Central memory CD8-positive, alpha-beta T cell (primary cell): ENCODE measurements around the gene TBX15.

Experiments
- ATAC-seq: fragments of 150-1000 bp; cut with Tn5 transposase; replicated peaks from 2 replicates; pipeline ENCODE4 v1.10.0; 2022; ENCODE audit warnings: mild to moderate bottlenecking, moderate FRiP score, moderate number of reproducible peaks; ENCODE audit not compliant: poor library complexity, severe bottlenecking; ENCODE audit errors: extremely low read depth
- DNase-seq, 2 donors: peaks; one replicate each; pipeline ENCODE4 v3.0.0; 2021; ENCODE audit warnings: low spot score in 2 of 2
- H3K27ac Mint-ChIP-seq: one replicate; pipeline ENCODE4 v1.8.0; 2022; ENCODE audit warnings: low read depth, mild to moderate bottlenecking, moderate library complexity, mixed read lengths
- H3K27me3 Mint-ChIP-seq: one replicate; pipeline ENCODE4 v1.8.0; 2022; ENCODE audit warnings: mixed read lengths
- H3K36me3 Mint-ChIP-seq: one replicate; pipeline ENCODE4 v1.8.0; 2022; ENCODE audit warnings: mild to moderate bottlenecking, moderate library complexity, mixed read lengths; ENCODE audit not compliant: insufficient read depth
- H3K4me1 Mint-ChIP-seq: one replicate; pipeline ENCODE4 v1.8.0; 2022; ENCODE audit warnings: mixed read lengths
- H3K4me3 Mint-ChIP-seq: one replicate; pipeline ENCODE4 v1.8.0; 2022; ENCODE audit warnings: mild to moderate bottlenecking, moderate library complexity, mixed read lengths
- H3K9me3 Mint-ChIP-seq: one replicate; pipeline ENCODE4 v1.8.0; 2022; ENCODE audit warnings: mixed read lengths

TBX15 gene

DNA sequence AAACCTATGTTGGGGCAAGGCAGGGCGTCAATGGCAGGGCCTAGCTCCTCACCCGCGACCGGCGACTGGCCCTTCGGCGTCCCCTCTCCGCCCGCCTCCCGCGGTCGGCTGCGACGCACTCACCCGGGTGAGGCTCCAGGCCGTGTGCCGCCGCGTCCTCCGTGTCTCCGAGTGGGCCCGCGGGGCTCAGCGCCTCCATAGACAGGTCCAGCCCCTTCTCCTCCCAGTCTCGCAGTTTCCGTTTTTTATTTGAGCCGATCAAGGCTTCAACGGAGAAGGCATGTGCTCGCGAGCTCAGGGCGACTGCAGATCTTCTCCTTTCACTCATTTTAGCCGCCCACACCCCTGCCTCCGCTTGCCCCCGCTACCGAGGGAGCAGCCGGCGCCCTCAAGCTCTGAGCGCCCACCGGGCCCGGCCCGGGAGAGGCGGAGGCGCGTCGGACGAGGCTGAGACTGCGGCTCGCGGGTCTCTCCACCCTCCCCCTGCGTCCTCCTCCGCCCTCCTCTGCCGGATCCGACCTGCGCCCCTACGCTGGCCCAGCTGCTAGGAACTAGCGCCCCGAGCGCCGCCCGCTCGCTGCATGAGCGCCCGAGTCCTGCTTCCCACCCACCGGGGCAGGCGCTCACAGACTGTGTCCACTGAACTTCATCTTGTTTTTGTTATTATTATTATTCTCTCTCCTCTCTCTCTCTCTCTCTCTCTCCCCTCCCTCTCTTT lies 516 bp downstream of the TBX15 start:
- Mint-ChIP-seq H3K27ac (no peak overlapping the region), H3K4me3 (peak overlapping the region; percentile 51), H3K4me1 (no peaks in the 10 kb centered on the region), H3K36me3 (peaks cover 9% of the 10 kb centered on the region), H3K27me3 (peaks cover 100% of the 10 kb centered on the region), H3K9me3 (no peaks in the 10 kb centered on the region)
- no peak for DNase-seq
- ATAC-seq = no peak

DNA sequence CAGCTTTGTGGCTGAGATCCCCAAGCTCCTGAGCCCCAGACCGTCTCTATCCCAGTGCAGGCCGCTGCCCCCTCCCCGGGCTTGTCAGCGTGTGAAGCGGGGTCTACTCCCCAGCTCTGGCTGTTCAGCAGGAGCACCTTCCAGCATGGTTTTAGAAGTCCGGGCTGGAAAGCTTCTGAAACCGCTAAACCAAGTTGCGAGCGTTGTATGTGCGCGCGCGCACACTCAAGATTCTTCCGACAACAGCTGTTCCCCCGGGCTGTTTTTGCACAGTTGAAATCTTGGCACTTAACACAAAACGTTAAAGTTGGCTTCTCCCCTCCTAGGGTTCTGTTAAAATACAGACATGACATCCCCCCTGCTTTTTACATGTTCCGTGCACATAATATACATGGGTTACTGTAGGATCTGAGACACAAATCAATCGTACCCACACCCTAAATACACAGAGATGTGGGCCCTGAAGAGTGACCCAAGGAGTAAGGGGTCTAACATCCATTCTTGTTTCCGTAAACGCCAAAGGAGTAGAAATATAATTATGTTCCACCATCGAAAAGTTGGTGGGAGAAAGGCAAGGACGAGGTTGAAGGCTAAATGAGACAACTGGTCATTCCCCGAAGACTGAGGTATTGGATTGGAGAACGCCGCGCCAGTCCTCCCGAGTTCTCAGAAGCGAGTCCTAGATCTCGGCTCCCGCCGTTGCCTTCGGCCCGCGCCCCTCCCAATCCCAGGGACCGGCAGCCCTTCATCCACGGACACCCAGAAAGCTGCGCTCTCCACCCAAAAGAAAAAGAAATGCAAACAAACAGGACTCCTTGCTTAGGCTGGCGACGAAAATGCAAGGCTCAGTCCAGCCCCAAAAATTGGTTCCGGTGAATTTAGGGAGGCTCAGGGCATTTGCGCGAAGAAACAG lies 1.3 kb downstream of the TBX15 start:
- Mint-ChIP-seq H3K27me3 (peaks cover 98% of the 10 kb centered on the region), H3K4me3 (peak overlapping the region; percentile 51), H3K4me1 (no peaks in the 10 kb centered on the region), H3K9me3 (no peaks in the 10 kb centered on the region), H3K27ac (no peak overlapping the region), H3K36me3 (peaks cover 6% of the 10 kb centered on the region)
- no peak for ATAC-seq
- no peak for DNase-seq

DNA sequence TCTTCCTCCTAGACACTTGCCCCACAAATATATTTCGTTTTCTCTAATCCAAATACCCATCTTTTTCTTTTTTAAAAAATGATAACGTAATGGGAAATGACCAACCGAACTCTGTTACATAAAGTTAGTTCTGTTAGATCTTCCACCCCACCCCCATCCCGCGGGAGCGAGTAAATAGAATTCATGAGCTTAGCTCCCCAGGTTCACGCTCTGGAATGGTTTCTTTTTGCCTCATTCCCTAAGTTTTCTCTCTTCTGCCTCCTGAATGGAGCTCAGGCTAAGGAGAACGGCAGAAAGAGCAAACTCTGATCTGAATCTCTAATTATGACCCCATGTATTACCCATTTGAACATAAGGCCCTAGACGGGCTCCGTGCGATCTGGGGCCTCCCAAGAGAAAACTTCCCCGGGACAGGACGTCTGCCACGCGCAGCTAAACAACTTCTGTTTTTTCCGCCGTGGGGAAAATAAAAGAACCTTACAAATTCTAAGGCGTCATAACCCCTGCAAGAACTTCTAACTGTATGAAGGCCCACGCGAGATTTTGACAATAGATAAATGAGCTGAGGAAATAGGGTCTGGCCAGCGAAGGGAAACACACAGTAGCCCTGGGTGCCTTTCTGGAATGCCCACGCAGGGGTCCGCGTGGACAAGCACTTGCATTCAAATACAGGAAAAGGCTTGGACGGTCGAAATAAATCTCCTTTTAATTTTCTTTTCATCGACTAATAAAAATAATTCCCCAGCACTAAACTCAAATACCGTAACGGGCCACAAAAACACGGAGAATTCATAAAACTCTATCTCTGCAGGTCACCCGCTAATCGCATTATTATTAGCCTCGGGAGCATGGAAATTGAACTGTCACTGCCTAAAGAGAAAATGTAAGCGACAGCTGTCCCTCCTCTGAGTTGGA lies 2.2 kb downstream of the TBX15 start:
- Mint-ChIP-seq H3K27ac (no peak overlapping the region), H3K9me3 (no peaks in the 10 kb centered on the region), H3K4me1 (no peaks in the 10 kb centered on the region), H3K36me3 (peaks cover 6% of the 10 kb centered on the region), H3K4me3 (no peak overlapping the region), H3K27me3 (peaks cover 98% of the 10 kb centered on the region)
- ATAC-seq (no peak), DNase-seq (no peak)

DNA sequence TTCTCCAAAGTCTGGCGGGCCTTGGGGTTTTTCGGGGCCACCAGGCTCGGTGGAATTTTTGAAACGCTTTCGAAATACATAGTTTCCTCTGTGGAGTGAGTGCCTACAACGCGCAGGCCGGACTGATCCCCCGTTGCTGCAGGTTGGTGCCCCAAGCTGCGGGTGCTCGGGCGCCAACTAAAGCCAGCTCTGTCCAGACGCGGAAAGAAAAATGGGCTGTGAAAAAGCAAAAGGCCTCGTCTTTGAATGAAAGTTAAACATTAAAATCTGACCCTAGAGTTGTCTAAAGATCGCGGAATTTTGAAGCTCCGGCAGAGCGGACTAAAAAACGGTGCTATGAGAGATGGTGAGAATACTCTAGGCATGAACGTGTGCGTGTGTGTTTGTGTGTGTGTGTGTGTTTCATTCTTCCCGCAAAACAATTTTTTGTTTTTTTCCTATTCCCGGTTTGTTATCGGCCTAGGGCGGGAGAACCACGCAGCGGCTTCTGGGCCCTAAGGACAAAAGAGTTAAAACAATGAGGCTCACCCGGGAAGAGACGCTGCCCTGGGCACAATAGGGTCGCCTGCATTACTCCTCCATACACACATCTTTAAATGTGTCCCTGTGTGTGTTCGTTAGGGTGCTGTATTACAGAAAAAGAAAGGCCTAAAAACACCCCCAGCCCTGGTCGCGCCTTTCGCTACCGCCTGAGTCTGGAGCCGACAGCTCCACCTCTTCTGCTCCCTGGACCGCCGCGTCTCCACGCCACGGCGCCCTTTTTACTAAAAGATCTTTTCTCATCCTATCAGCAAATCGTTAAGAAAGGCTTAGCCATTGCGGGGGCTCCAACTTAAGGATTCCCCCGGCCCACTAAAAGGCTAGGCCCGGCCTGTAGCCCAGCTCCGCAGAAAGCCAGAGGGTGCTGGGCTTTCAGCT lies 3.2 kb downstream of the TBX15 start:
- Mint-ChIP-seq H3K4me3 (no peak overlapping the region), H3K36me3 (peaks cover 5% of the 10 kb centered on the region), H3K9me3 (no peaks in the 10 kb centered on the region), H3K27ac (no peak overlapping the region), H3K27me3 (peaks cover 98% of the 10 kb centered on the region), H3K4me1 (no peaks in the 10 kb centered on the region)
- DNase-seq (no peak), ATAC-seq (no peak)

DNA sequence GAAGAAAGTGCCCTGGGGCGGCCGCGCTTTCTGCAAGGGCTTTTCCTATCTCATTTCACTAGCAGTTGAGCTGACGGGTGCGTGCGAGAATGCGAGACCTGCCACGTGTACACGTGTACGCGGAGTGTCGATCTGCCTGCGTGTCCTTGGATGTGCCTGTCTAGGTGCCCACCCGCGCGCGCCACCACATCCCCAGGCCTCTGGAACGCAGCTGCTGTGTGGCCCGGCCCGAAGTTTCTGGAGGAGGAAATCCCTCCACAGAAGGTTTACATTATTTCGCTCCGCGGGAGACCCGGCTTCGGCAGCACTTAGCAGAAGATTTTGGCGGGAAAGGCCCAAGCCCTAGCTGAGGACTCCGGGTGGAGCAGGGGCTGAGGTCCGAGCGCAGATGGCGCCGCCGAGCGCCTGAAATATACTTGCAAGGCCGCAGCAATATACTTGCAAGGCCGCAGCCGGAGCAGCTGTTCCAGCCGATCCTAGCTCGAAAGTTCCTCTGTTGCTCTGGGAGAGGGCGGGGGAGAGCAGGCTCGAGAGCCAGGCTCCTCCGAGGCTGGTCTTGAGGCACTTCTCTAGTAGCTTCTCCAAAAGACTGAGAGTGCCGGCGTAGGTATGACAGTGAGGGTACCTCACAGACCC lies 3.9 kb downstream of the TBX15 start:
- Mint-ChIP-seq H3K36me3 (peaks cover 5% of the 10 kb centered on the region), H3K27me3 (peaks cover 98% of the 10 kb centered on the region), H3K27ac (no peak overlapping the region), H3K4me3 (no peak overlapping the region), H3K9me3 (no peaks in the 10 kb centered on the region), H3K4me1 (no peaks in the 10 kb centered on the region)
- DNase-seq = no peak
- ATAC-seq = no peak

DNA sequence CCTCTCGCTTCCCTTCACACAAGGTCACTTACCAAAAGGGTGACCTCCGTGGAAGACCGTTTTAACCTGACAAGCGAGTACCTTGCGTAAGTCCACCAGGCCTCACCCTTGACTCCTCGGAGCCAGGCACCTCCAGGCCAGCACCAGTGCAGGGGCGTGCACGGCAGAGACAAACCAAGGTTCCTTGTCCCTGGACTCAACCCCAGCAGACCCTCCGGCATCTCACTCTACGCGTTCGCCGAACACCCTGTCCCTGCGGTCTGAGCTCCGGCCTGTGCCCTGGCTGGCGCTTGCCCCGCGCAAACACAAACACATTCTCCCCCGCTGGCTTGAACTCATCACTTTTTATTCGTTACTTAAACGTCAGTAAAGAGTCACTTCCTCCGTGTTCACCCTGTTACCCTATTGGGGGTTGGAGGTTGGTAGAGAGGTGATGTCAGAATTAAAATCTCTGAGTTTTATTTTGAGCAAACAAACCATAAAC lies 4.5 kb downstream of the TBX15 start:
- Mint-ChIP-seq H3K36me3 (peaks cover 5% of the 10 kb centered on the region), H3K27ac (no peak overlapping the region), H3K4me1 (no peaks in the 10 kb centered on the region), H3K9me3 (no peaks in the 10 kb centered on the region), H3K4me3 (no peak overlapping the region), H3K27me3 (peaks cover 98% of the 10 kb centered on the region)
- ATAC-seq = no peak
- no peak for DNase-seq

GRCh38 chr1:118982821-118983557 lies 5.2 kb downstream of the TBX15 start:
- no peaks in the 10 kb centered on the region for H3K4me1 Mint-ChIP-seq
- no peak for DNase-seq
- H3K4me3 Mint-ChIP-seq = no peak overlapping the region
- H3K9me3 Mint-ChIP-seq = no peaks in the 10 kb centered on the region
- peaks cover 5% of the 10 kb centered on the region for H3K36me3 Mint-ChIP-seq
- H3K27ac Mint-ChIP-seq = no peak overlapping the region
- peaks cover 98% of the 10 kb centered on the region for H3K27me3 Mint-ChIP-seq
- no peak for ATAC-seq

- Mint-ChIP-seq H3K9me3 (no peaks in the 10 kb centered on the region), H3K4me3 (no peak overlapping the region), H3K36me3 (peaks cover 5% of the 10 kb centered on the region), H3K27ac (no peak overlapping the region), H3K27me3 (peaks cover 98% of the 10 kb centered on the region), H3K4me1 (no peaks in the 10 kb centered on the region)
- ATAC-seq (no peak), DNase-seq (no peak)
These were observed 5.9 kb downstream of the TBX15 start for GRCh38 chr1:118982266-118982665.

GRCh38 chr1:118981436-118981835 lies 6.7 kb downstream of the TBX15 start:
- H3K36me3 Mint-ChIP-seq = peaks cover 5% of the 10 kb centered on the region
- no peaks in the 10 kb centered on the region for H3K4me1 Mint-ChIP-seq
- H3K4me3 Mint-ChIP-seq = no peak overlapping the region
- H3K9me3 Mint-ChIP-seq = no peaks in the 10 kb centered on the region
- peaks cover 96% of the 10 kb centered on the region for H3K27me3 Mint-ChIP-seq
- DNase-seq (no peak), ATAC-seq (no peak)
- no peak overlapping the region for H3K27ac Mint-ChIP-seq

GRCh38 chr1:118979754-118980575 lies 8.2 kb downstream of the TBX15 start:
- H3K36me3 Mint-ChIP-seq = no peaks in the 10 kb centered on the region
- H3K27me3 Mint-ChIP-seq = peaks cover 94% of the 10 kb centered on the region
- H3K27ac Mint-ChIP-seq = no peak overlapping the region
- H3K4me3 Mint-ChIP-seq = no peak overlapping the region
- DNase-seq (no peak), ATAC-seq (no peak)
- H3K4me1 Mint-ChIP-seq = no peaks in the 10 kb centered on the region
- no peaks in the 10 kb centered on the region for H3K9me3 Mint-ChIP-seq
